ENCODE measurements around the gene RAI14. TPM values are rescaled to one million over a fixed set of nuclear protein-coding genes. Genes with fewer than 3 reads are reported as not detected.

RAI14 gene
- total RNA-seq, 1 experiment from 2014 or later = 71.5 TPM

DNA sequence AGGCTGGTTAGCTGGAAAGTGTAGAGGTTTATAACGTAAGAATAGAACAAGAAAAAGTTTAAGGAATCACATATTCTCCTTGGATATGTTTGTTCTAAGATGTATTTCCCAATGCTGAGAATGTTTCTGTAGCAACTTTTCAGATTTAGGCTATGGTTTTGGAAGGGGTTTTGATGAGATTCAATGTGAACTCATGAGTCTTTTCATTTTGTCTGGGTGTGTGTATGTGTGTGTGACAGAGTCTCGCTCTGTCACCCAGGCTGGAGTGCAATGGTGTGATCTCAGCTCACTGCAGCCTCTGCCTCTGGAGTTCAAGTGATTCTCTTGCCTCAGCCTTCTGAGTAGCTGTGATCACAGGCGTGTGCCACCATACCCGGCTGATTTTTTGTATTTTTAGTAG is 38.6 kb downstream of the RAI14 start:
- CTCF ChIA-PET = no interaction called here

DNA sequence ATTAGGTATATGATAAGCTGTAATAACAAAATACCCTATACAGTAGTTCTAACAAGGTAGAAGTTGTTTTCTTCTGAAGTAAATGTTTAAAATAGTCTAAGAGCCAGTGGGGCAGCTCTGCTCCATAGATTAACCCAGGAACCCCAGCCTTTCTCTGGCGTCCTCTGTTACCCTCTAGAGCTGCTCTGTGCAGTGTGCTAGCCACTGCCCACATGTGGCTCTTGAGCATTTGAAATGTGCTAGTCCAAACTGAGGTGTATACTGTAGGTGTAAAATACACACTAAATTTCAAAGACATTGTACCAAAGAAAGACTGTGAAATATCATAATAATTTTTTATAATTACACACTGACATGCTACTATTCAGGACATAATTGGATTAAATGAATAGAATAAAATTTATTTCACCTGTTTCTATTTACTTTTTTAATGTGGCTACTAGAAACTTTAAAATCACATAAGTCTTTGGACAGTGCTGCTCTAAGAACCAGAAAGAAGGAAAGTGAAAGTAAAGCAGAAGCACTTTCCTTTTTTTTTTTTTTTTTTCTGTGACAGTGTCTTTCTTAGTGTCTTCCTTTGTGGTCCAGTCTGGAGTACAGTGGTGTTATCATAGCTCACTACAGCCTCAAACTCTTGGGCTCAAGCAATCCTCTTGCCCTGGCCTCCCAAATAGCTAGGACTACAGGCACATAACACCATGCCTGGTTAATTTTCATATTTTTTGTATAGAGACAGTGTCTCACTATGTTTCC is 39.3 kb downstream of the RAI14 start:
- CTCF ChIA-PET = no interaction called here
- Histone ChIP-seq H3K27me3 (replicated peaks; ENCODE audit: control insufficient read depth, insufficient read depth, low read length) (no peaks in the 10 kb centered on the region), H3K4me1 (peaks cover 31% of the 10 kb centered on the region), H3K4me3 (ENCODE audit: low read depth, low read length) (no peak overlapping the region), H3K36me3 (ENCODE audit: control insufficient read depth, insufficient read depth, low read length) (no peaks in the 10 kb centered on the region; the same call in 1 of the 2 replicates), H3K9me3 (no peaks in the 10 kb centered on the region)
- H3K9me3 Mint-ChIP-seq (ENCODE audit: unreplicated experiment) = no peaks in the 10 kb centered on the region
- H3K4me3 Mint-ChIP-seq (ENCODE audit: unreplicated experiment) = no peak overlapping the region
- peaks cover 15% of the 10 kb centered on the region for H3K36me3 Mint-ChIP-seq (ENCODE audit: insufficient read depth, unreplicated experiment)
- TF ChIP-seq, protein P1, sequence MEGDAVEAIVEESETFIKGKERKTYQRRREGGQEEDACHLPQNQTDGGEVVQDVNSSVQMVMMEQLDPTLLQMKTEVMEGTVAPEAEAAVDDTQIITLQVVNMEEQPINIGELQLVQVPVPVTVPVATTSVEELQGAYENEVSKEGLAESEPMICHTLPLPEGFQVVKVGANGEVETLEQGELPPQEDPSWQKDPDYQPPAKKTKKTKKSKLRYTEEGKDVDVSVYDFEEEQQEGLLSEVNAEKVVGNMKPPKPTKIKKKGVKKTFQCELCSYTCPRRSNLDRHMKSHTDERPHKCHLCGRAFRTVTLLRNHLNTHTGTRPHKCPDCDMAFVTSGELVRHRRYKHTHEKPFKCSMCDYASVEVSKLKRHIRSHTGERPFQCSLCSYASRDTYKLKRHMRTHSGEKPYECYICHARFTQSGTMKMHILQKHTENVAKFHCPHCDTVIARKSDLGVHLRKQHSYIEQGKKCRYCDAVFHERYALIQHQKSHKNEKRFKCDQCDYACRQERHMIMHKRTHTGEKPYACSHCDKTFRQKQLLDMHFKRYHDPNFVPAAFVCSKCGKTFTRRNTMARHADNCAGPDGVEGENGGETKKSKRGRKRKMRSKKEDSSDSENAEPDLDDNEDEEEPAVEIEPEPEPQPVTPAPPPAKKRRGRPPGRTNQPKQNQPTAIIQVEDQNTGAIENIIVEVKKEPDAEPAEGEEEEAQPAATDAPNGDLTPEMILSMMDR (IDR thresholded peaks at IDR 0.05; ENCODE audit: insufficient read depth in 1 of 2, low read depth in 1 of 2, low read length in 1 of 2, severe bottlenecking in 1 of 2, unreplicated experiment in 1 of 2) = no peak
- H3K27ac Mint-ChIP-seq (ENCODE audit: unreplicated experiment) = peak overlapping the region; percentile 56
- intact Hi-C loops (cut with micrococcal nuclease; ENCODE audit: unreplicated experiment) = no loop called here
- DNase-seq = no peak
- POLR2A ChIA-PET = no interaction called here
- peaks cover 40% of the 10 kb centered on the region for H3K4me1 Mint-ChIP-seq (ENCODE audit: low read depth, unreplicated experiment)
- no TSS peak for BruUV-seq (replicated peaks)
- H3K27me3 Mint-ChIP-seq (ENCODE audit: insufficient read depth, unreplicated experiment) = no peaks in the 10 kb centered on the region

More for the DNA sequence above, 38.6 kb downstream of the RAI14 start:
- intact Hi-C loops (cut with micrococcal nuclease; ENCODE audit: unreplicated experiment) = no loop called here
- TF ChIP-seq, protein P1 (IDR thresholded peaks at IDR 0.05; ENCODE audit: insufficient read depth in 1 of 2, low read depth in 1 of 2, low read length in 1 of 2, severe bottlenecking in 1 of 2, unreplicated experiment in 1 of 2) = no peak
- no peaks in the 10 kb centered on the region for H3K27me3 ChIP-seq (replicated peaks; ENCODE audit: control insufficient read depth, insufficient read depth, low read length)
- peaks cover 32% of the 10 kb centered on the region for H3K4me1 Mint-ChIP-seq (ENCODE audit: low read depth, unreplicated experiment)
- H3K4me3 Mint-ChIP-seq (ENCODE audit: unreplicated experiment) = no peak overlapping the region
- H3K27ac Mint-ChIP-seq (ENCODE audit: unreplicated experiment) = peak overlapping the region; percentile 56
- no peaks in the 10 kb centered on the region for H3K9me3 ChIP-seq
- peaks cover 18% of the 10 kb centered on the region for H3K36me3 Mint-ChIP-seq (ENCODE audit: insufficient read depth, unreplicated experiment)
- no peaks in the 10 kb centered on the region for H3K27me3 Mint-ChIP-seq (ENCODE audit: insufficient read depth, unreplicated experiment)
- BruUV-seq (replicated peaks) = no TSS peak
- H3K36me3 ChIP-seq (ENCODE audit: control insufficient read depth, insufficient read depth, low read length) = no peaks in the 10 kb centered on the region; the same call in 1 of the 2 replicates
- POLR2A ChIA-PET = no interaction called here
- no peak for DNase-seq
- peaks cover 30% of the 10 kb centered on the region for H3K4me1 ChIP-seq
- H3K4me3 ChIP-seq (ENCODE audit: low read depth, low read length) = no peak overlapping the region
- no peaks in the 10 kb centered on the region for H3K9me3 Mint-ChIP-seq (ENCODE audit: unreplicated experiment)

GRCh38 chr5:34697308-34698108 is 41.4 kb downstream of the RAI14 start:
- intact Hi-C loops (cut with micrococcal nuclease; ENCODE audit: unreplicated experiment) = no loop called here
- Mint-ChIP-seq H3K4me3 (ENCODE audit: unreplicated experiment) (no peak overlapping the region), H3K4me1 (ENCODE audit: low read depth, unreplicated experiment) (peaks cover 49% of the 10 kb centered on the region), H3K9me3 (ENCODE audit: unreplicated experiment) (no peaks in the 10 kb centered on the region), H3K36me3 (ENCODE audit: insufficient read depth, unreplicated experiment) (peaks cover 8% of the 10 kb centered on the region), H3K27ac (ENCODE audit: unreplicated experiment) (no peak overlapping the region), H3K27me3 (ENCODE audit: insufficient read depth, unreplicated experiment) (no peaks in the 10 kb centered on the region)
- POLR2A ChIA-PET = interaction anchor here (0.6 kb wide), 1 partner anchor 286 kb away, joined by 3 read pairs; no protein-coding TSS in a partner anchor
- CTCF ChIA-PET = interaction anchor here (0.7 kb wide), 1 partner anchor 16 kb away, joined by 3 read pairs; no protein-coding TSS in a partner anchor
- H3K36me3 ChIP-seq (ENCODE audit: control insufficient read depth, insufficient read depth, low read length) = no peaks in the 10 kb centered on the region; the same call in 1 of the 2 replicates
- BruUV-seq (replicated peaks) = no TSS peak
- H3K9me3 ChIP-seq = no peaks in the 10 kb centered on the region
- DNase-seq = no peak
- H3K27me3 ChIP-seq (replicated peaks; ENCODE audit: control insufficient read depth, insufficient read depth, low read length) = no peaks in the 10 kb centered on the region
- no peak overlapping the region for H3K4me3 ChIP-seq (ENCODE audit: low read depth, low read length)
- H3K4me1 ChIP-seq = peaks cover 52% of the 10 kb centered on the region
- TF ChIP-seq, protein P1 (IDR thresholded peaks at IDR 0.05; ENCODE audit: insufficient read depth in 1 of 2, low read depth in 1 of 2, low read length in 1 of 2, severe bottlenecking in 1 of 2, unreplicated experiment in 1 of 2) = no peak
